Measurements from ENCODE around the gene NABP1.

The NABP1 gene

DNA sequence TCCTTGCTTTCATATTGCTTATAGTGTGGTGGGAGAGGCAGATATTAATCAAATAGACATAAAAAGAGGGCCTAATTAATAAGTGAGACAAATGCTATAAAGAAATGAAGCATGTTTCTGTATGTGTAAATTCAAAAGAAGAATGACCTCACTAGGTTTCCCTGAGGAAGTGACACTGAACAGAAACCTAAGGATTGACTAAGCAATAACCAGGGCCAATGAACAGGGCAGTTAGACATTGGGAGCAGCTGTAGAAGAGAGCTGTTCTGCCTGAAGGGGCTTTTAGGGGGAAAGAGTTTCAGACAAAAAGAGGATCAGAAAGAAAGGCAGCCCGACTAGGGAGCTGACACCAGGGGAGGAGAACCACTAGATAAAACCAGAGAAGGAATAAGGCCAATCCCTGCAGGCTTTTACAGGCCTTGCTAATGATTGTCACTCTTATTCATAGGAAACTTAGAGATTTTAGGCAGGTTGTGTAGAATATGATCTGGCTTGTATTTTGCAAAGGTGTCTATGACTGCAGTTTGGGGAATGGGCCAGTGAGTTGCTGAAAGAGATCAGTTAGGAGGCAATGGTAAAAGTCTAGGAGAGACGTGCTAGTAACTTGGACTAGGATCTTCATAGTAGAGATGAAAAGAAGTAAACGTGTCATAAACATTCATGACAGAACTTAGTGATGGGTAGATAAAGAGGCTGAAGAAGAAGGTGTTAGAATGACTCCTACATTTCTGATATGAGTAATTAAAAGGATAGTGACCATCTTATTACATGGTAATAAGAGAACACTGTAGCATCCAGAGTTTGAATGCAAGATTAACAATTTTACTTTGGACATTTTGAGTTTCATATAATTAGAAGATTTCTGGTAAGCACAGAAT is 26.8 kb upstream of the NABP1 start:
- DNase-seq = no peak

DNA sequence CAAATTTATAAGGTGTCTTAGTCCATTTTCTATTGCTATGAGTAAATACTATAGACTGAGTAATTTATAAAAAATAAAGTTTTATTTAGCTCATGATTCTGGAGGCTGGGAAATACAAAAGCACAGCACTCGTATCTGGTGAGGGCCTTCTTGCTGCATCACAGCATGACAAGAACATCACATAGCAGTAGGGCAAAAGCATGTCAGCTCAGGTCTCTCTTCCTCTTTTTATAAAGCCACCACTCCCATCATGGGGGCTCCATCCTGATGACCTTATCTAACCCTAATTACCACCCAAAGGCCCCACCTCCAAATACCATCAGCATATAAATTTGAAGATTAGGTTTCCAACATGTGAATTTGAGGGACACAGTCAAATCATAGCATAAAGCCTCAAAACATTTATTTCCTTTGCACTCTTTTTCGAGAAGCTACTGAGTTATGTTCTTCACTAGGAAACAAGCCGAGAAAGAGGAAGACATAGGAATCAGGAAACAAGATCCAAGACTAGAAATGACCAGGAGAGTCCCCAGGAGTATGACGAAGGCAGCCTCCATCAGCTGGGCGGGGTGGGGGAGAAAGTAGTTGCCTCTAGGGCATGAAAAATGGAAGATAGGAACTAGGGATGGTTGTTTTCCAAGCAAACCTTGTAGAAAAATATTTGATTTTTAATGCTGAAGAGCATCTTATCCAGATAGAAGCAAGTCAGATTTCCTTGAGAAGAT is 24.1 kb upstream of the NABP1 start:
- DNase-seq = no peak

DNA sequence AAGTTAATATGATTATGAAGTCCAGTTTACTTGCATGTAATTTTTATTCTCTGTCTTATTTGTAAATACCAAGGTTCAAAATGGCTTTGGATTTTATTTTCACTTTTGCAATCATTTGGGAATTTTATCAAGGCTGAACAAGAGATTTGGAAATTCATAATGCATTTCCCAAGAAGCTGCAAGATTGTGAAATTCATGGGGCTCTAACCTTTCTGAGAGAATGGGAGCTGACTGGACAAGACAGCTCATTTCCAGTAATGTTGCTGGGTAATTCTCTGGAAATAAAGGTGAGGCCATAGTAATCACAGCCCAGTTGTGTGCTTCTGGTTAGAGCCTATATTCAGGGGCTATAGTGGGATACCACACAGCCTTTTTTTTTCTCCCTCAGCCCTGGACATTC is 21.5 kb upstream of the NABP1 start:
- DNase-seq = no peak

DNA sequence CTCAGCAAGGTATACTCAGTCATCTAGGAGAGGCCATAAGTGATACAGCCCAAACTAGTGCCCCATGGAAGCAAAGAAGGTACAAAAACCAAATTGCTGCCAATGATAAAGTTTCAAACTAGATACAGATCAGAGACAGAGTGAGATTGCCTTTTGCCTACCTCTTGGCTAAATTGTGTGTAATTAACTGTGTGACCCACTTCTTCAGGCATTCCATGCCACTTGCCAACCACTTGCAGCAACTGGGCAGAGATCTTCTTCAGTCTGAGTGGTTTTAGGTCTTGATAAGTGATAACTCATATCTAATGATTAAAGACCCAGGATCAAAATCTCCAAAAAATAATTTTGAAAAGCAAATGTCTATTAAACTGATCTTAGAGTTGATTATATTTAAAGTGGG is 21.1 kb upstream of the NABP1 start:
- no peak for DNase-seq

DNA sequence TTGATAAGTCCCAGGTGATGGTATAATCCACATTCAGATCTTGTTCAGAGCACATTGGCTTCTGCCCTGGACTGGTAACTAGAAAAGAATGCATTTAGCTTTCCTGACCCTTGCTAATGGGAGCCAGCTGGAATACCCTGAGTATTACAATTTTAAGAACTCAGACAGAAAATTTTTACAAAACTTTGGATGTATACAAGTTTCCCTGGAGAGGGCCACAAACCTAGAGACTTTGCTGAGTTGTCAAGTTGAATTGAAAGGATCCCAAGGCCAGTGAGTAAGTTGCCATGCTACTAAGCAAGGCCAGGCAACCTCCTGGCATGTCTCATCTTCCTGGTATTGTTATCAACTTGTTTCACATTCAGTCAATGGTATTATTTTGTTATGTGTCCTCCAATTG is 20.0 kb upstream of the NABP1 start:
- no peak for DNase-seq

DNA sequence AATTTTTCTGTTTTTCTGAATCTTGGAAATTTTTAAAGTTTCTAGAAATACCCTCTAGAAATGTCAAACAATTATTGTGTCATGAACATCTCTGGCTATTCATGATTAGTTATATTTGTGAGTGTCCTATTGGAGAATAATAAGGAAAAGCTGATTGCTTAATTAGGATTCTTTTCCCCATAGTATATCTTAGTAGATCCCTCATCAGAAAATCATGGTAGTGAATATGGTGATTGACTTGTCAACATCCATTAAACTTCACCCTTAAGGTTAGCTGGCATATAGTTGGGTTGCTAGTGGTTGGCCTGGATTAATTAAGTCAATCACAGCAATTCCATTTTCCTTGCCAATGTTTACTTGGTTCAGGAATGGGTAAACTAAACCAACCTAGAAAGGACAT is 18.7 kb upstream of the NABP1 start:
- no peak for DNase-seq

DNA sequence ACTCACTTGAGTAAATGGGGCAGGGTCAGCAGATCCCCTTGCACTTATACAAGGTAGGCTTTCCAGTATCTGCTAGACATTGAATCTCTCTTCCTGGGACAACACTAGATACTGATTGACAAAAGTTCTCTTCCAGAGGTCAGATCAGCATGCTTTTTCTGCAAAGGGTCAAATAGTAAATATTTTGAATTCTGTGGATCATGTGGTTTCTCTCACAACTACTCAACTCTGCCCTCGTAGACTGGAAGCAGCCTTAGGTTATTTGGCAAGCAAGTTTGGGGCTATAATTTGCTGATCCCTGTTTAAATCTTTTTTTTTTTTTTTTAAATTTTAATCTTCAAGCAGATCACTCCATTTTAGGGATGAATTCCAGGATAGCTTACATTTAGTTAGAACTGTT is 17.4 kb upstream of the NABP1 start:
- no peak for DNase-seq

DNA sequence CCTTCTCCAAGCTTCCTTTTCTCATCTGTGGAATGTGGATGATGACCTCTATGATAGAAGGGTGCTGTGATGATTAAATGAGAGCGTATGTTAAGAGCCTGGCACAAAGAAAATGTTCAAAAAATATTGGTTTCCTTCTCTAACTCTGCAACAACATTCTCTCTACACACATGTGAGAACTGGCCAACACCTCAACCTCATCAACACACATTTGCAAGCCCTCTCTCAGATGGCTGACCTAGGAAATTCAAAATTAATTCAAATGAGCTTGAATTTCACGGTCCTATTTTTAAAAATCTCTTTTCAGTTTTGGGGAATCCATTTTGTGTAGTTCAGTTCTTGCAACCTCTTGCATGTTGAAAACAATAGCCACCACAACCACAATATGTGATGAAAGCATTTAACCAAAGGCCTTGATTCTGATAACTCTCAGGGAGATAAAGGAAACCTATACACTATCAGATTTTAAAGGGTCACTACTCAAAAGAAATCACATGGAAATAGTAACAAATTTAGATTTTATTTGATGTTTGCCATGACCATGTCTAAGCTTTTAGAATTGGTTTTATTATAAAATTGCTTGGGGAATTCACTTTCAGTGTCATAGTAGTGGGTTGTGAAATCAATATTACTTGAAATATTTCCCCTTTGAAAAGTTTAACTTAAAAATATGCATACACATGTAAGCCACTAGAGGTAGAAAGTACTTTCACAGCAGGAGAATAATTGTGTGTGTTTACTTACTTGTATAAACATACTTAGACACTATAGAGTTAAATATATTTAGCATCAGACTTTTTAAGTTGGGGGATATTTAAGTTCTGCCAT is 16.6 kb upstream of the NABP1 start:
- DNase-seq = no peak

DNA sequence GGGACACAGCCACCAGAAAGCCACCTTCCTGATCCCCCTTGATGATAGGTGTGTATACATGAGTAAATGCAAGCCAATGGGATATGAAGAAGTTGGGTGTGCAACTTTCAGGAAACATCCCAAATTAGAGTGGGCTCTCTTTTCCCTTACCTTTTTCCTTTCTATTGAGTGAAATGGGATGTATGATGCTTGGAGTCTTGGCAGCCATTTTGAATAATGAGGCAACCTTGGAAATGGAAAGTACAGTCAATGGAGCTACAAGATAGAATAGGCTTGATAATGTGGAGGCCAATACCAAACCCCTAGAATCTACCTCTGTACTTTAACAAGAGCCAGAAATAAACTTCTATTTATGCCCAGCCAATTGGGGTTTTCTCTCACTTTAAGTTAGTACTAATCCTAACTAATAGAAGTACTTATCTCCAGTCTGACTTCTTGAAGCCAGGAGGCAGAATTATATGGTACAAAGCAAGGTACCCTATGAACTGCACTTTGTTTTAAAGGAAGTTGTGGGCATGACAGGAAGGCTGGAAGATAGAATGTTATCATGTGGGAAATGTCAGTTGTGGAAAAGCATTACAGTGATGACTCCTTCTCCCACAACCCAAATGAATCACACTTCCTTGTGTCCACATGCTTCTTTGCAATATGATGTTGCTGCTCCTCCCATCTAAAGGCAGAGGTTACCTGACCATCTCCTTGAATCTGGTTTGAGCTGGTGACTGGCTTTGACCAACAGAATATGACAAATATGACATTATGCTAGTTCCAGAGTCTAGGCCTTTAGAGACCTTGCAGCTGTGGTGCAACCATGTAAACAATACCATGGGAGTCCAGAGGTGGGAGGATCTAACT is 12.9 kb upstream of the NABP1 start:
- DNase-seq = no peak

DNA sequence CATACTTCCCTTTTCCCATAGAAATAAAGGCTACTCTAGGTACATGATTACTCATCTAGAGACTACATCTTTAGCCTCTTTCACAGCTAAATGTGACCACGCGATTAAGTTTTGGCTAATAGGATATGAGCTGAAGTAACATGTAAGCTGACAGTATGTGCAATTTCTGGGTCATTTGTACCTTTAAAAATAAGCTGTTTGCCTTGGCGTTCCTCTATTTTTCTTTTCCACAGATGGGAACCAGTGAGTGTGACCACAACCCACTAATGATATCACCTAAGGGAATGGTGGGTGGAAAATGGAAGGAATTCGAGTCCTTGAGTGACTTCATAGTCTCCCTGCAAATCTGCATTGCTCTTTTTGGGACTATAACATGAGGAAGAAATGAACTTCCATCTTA is 11.7 kb upstream of the NABP1 start:
- no peak for DNase-seq

DNA sequence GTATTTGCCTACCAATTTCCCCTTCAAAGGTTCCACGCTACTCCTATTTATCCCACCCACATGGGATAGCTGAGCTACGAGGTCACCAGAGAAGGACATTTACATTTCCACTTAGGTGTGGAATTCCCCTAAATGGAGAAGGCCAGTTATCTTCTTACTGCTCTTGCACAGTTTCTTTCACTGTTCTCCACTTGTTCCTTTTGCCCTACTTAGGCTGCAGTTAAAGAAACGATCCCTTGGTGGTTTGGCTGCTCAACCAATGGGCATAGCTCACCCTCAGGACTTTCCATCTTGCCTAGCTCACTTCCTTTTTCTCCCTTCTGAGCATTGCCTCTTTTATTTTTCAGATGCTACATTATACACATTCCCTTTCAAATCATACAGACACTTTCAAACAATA is 11.2 kb upstream of the NABP1 start:
- DNase-seq = peak; percentile 36

DNA sequence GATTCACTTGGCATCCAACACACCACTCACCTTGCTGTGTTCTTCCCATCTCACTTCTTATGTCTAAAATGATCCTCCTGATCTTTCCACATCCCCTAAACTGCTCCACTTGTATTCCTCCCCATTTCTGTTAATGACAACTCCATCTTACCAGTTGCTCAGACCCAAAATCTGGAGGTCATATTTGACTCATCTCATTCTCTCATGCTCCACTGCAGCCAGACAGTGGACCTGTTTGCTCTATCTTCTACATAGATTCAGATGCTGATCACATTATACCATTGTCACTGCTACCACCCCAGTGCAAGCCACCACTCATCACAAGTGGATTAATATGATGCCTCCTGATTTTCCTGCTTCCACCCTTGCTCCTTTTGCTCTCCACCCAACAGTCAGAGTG is 7.9 kb upstream of the NABP1 start:
- no peak for DNase-seq

DNA sequence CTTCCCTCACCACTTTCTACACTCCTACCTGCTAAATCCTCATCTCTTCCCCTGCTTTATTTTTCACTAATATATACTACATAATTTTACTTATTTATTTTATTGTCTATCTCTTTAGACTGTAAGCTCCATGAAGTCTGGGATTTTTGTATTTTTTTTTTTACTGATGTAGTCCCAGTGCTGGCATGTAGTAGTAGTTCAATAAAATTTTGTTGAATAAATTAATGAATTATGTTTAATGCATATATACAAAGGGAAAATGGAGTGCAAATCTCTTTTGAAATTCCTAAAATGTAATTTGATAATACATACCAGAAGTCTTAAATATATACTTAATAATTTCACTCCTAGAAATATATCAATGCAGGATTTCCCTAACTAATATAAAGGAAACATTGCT is 7.1 kb upstream of the NABP1 start:
- DNase-seq = no peak

DNA sequence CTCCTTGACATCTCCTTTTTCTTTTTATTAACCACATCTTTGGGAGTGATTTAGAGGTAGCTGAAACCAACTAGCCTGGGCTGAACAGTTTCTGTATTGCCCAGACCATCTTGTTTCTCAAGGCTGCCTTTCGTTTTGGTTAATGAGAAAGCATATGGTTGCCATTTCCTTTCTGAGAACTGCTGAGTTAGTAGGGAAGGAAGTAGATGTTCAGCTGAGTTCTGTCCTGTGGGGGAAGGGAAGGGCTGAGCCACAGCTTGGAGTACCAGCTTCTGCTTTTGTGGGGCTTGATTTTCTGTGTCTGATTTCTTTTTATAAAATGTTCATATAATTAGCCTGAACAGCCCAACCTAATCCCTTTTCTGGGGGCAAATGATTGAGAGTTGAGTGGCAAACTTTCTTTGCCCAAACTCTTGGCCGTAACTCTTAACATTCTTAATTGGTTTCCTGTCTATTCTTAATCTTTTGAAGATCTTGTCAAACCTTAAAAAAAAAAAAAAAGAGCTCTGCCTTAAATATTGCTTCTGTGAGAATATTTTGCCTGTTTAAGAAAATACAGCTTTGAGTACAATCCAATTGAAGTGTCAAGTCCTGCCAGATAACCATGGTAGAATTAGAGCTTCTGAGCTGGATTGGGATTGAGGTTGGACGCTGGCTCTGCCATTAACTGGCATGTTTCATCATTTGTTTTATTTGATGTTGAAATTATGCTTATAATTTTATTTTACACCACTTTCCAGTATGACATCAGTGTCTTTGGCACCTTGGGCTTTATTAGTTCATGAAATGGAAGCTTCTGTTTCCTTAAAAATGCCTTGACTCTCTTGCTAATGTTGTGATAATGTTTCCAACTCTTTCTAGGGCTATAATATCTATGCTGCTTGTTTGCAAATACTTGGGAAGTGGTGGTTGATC is 1.9 kb upstream of the NABP1 start:
- DNase-seq = peak; percentile 86

DNA sequence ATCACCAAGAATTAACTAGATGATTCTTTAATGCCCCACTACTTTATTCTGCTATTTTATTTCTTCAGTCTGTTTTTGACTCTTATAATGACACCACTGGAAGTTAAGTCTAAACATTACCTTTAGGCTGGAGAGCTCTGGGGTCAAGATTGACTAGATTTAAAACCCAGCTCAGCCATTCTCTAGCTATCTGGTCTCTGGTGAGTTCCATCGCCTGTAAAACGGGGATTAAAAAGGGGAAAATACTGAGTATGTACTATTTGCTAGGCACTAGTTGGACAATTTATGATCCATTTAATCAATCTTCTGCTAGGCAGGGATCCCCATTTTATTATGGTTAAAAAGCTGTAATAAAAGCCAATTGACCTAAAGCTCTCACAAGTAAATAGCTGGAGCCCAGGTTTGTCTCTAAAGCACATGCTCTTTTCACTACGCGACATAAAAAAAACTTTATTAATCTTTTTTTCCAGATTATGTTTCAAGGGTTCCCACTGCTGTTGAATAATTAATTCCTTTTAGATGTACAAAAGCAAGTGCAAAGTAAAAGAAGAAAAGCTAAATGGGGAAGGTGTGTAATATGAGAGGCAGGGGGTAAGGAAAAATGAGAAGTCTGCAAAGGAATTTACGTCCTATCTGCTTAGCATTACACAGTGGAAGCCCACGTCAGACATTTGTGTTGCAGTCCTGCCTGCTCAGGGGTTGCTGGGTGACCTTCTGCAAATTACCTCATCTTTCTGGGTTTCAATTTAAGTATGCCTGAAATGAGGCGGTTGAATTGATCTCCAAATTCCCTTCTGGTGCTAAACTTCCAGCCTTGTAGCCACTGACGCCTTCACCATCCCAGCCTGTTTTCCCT is 918 bp upstream of the NABP1 start:
- peak; percentile 72 for DNase-seq

DNA sequence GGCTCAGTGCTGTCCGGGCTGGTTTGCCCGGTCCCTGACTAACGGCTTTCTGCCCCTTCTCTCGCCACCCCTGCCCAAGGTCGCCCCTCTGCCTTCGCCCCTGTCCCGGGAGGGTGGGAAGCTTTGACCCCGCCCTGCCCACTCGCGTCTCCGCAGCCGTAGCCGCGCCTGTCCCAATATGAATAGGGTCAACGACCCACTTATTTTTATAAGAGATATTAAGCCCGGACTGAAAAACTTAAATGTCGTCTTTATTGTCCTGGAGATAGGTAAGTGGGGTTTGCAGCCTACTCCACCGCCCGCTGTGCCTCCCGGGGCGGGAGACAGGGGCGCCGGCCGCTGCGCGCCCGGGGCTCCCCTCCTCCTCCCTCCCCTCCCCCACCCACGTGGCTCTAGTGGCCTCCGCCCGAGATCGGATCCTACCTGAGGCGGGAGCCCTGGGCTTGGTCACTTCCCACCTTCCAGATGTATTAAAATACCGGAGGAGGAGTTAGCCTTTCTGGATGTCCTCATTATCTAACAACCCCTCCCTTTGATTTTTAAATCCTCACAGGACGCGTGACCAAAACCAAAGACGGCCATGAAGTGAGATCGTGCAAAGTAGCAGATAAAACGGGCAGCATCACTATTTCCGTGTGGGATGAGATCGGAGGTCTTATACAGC is 633 bp downstream of the NABP1 start:
- peak; percentile 59 for DNase-seq

DNA sequence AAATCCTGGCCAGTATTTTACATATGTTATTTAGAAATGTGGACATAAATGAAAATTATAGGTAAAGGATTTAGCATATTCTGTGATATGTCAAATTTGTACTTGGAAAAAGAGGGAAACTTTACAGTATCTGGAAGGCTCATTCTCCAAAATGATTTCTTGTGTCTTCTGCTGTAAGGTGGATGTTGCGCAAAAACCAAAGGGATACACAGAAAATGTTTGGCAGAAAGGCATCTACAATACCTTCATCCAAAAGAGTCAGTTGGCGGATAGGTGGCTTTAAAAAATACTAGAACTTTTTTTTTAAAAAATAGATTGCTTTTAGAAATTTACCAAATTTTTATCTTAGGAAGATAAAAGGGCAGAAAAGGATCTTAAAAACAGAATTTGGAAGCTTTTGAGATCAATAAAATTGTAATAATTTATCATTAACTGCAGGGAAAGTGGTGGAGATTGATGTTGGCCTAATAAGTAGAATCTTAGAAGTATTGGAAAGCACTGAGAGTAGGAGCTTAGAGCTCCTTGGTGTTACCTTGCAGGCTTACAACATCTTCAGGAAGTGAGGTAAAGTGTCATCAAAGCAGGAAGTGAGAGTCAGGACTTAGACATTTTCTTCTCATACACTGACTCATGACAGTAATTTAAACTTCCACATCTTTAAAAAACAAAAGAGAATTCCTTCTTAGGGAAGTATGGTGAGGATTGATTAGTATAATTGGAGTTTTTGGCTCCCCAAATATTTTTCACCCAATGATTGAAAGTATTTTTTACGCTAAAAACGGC is 2.1 kb downstream of the NABP1 start:
- DNase-seq = no peak

DNA sequence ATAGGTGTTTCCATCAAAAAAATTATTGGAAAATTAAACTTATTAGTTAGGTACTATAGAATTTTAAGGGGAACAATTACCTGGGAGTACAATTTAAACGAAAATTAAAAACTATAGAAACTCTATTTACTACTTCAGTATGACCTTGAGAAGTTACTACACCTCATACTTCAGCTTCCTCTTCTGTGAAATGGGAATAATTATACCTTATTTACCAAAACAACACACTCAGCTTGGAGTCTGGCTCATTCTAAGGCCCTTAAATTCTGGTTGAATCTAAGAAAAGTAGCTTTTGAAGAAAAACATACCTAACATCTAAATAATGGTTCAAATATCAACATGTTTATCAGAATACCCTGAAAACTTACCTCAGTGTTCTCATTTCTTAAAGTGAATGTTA is 2.7 kb downstream of the NABP1 start:
- DNase-seq = no peak

DNA sequence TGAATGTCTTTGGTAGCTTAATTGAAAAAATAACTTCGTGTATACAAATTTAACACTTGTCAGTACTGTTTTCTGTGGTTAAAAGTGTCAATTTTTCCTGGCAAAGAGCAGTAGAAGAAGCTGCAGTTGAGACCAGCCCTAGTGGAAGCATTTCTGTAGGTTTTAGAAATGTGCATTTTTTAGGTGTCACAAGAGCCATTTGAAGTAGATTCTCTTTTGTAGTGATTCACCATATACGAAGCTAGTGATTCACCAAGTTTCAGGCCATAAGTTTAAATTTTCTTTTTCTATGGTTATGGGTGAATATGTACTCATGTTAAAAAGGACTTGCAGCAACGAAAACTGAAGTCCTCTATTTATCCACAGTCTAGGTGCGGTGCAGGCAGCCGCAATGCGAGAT is 4.2 kb downstream of the NABP1 start:
- DNase-seq = no peak
